ENCODE data around the gene STXBP2.

- TF ChIP-seq ZNF175 (tag by site-specific recombination; IDR thresholded peaks at IDR 0.05) (no peak), BCL11A (tag by site-specific recombination; IDR thresholded peaks at IDR 0.05; ENCODE audit: low read depth) (no peak), CTCF (tag by site-specific recombination; IDR thresholded peaks at IDR 0.05) (no peak), ZBTB48 (tag by site-specific recombination; IDR thresholded peaks at IDR 0.05) (no peak), ZSCAN23 (tag by site-specific recombination; IDR thresholded peaks at IDR 0.05) (no peak), ZNF548 (tag by site-specific recombination; IDR thresholded peaks at IDR 0.05) (no peak), SCRT2 (tag by site-specific recombination; IDR thresholded peaks at IDR 0.05) (no peak), ZNF274 (IDR thresholded peaks at IDR 0.05; ENCODE audit: low read length) (no peak), ZNF274 (tag by site-specific recombination; IDR thresholded peaks at IDR 0.05; ENCODE audit: borderline replicate concordance) (no peak), ZSCAN18 (tag by site-specific recombination; IDR thresholded peaks at IDR 0.05) (no peak), ZSCAN5A (tag by site-specific recombination; IDR thresholded peaks at IDR 0.05) (no peak)
These were observed 11.0 kb upstream of the STXBP2 start for GRCh38 chr19:7625763-7626372.
